WERI-Rb-1 (cell line): Measurements from ENCODE around the gene NMT2.
"Not testable (repeated sequence)": the region's sequence is repeated elsewhere in the genome, so short reads cannot be mapped to it uniquely, and the experiment has no call there.

Source experiments
- DNase-seq: peaks from one replicate; pipeline ENCODE4 v3.0.0-alpha.2; 2020
- H3K27ac ChIP-seq: fragments of 250-450 bp; sonication (Bioruptor Pico); 2 replicates; pipeline ENCODE4 v1.5.1; 2020; ENCODE audit warnings: mild to moderate bottlenecking, moderate library complexity
- H3K27me3 ChIP-seq: fragments of 250-450 bp; sonication (Bioruptor Pico); 2 replicates; pipeline ENCODE4 v1.5.1; 2021; ENCODE audit warnings: mild to moderate bottlenecking, low read depth, moderate library complexity; ENCODE audit not compliant: insufficient read depth, severe bottlenecking
- H3K36me3 ChIP-seq: fragments of 250-450 bp; sonication (Bioruptor Pico); 2 replicates; pipeline ENCODE4 v1.5.1; 2020; ENCODE audit warnings: mild to moderate bottlenecking, moderate library complexity
- H3K4me3 ChIP-seq: 2 replicates; pipeline ENCODE4 v1.5.1; 2011; ENCODE audit warnings: low read depth, mild to moderate bottlenecking, control low read depth, low read length
- H3K9me3 ChIP-seq: fragments of 250-450 bp; sonication (Bioruptor Pico); 2 replicates; pipeline ENCODE4 v1.5.1; 2021; ENCODE audit warnings: mild to moderate bottlenecking, moderate library complexity; ENCODE audit not compliant: severe bottlenecking
- TF ChIP-seq, protein P1 (sequence below): IDR thresholded peaks from 2 replicates; pipeline ENCODE4 v1.5.1; 2011; ENCODE audit warnings: low read depth, mild to moderate bottlenecking, control low read depth, inconsistent platforms, low read length

NMT2 gene

GRCh38 chr10:15209827-15210509 is 41.5 kb upstream of the NMT2 start:
- no peak overlapping the region for H3K4me3 ChIP-seq

DNA sequence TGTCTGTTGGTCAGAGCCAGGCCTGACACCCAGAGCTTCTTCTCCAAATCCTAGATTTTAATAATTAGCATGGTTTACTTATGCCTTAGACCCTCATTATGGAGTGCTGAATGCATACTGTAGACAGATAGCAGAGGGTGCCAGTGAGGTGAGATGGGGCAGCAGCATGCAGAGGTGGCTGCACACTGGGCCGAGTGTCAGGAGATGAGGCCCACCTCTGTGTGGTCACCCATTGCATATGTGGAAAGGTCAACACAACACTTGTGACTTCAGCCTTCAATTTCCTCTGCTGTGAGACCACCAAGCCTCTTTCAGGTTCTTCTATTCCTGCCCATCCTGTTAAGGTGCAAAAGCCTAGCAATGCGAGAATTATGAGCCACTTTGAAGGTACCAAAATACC is 39.7 kb upstream of the NMT2 start:
- no peak for DNase-seq
- TF ChIP-seq, protein P1, sequence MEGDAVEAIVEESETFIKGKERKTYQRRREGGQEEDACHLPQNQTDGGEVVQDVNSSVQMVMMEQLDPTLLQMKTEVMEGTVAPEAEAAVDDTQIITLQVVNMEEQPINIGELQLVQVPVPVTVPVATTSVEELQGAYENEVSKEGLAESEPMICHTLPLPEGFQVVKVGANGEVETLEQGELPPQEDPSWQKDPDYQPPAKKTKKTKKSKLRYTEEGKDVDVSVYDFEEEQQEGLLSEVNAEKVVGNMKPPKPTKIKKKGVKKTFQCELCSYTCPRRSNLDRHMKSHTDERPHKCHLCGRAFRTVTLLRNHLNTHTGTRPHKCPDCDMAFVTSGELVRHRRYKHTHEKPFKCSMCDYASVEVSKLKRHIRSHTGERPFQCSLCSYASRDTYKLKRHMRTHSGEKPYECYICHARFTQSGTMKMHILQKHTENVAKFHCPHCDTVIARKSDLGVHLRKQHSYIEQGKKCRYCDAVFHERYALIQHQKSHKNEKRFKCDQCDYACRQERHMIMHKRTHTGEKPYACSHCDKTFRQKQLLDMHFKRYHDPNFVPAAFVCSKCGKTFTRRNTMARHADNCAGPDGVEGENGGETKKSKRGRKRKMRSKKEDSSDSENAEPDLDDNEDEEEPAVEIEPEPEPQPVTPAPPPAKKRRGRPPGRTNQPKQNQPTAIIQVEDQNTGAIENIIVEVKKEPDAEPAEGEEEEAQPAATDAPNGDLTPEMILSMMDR, result no peak
- H3K27ac ChIP-seq, result no peak overlapping the region
- H3K9me3 ChIP-seq, result no peaks in the 10 kb centered on the region
- no peak overlapping the region for H3K4me3 ChIP-seq
- H3K36me3 ChIP-seq, result no peaks in the 10 kb centered on the region
- no peaks in the 10 kb centered on the region for H3K27me3 ChIP-seq

More at GRCh38 chr10:15209827-15210509, 41.5 kb upstream of the NMT2 start:
- TF ChIP-seq, protein P1, result peak; percentile 74
- Histone ChIP-seq H3K27me3 (no peaks in the 10 kb centered on the region), H3K36me3 (no peaks in the 10 kb centered on the region), H3K9me3 (no peaks in the 10 kb centered on the region), H3K27ac (no peak overlapping the region)
- peak; percentile 77 for DNase-seq

DNA sequence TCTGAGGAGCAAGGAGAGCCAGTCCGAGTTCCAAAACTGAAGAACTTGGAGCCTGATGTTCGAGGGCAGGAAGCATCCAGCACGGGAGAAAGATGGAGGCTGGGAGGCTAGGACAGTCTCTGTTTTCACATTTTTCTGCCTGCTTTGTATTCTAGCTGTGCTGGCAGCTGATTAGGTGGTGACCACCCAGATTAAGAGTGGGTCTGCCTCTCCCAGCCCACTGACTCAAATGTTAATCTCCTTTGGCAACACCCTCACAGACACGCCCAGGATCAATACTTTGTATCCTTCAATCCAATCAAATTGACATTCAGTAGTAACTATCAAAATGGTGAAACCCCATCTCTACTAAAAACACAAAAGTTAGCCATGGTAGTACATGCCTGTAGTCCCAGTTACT is 38.9 kb upstream of the NMT2 start:
- not testable (repeated sequence) for H3K4me3 ChIP-seq, H3K27ac ChIP-seq, H3K36me3 ChIP-seq, H3K9me3 ChIP-seq, DNase-seq, H3K27me3 ChIP-seq

- Histone ChIP-seq H3K9me3 (no peaks in the 10 kb centered on the region), H3K27ac (no peak overlapping the region), H3K36me3 (no peaks in the 10 kb centered on the region), H3K27me3 (no peaks in the 10 kb centered on the region), H3K4me3 (no peak overlapping the region)
- TF ChIP-seq, protein P1, result no peak
- DNase-seq, result no peak
These were observed 34.1 kb upstream of the NMT2 start for GRCh38 chr10:15202639-15203038.

GRCh38 chr10:15202301-15202621 is 33.8 kb upstream of the NMT2 start:
- H3K36me3 ChIP-seq, H3K27me3 ChIP-seq, DNase-seq, H3K27ac ChIP-seq, H3K9me3 ChIP-seq, H3K4me3 ChIP-seq: not testable (repeated sequence)

DNA sequence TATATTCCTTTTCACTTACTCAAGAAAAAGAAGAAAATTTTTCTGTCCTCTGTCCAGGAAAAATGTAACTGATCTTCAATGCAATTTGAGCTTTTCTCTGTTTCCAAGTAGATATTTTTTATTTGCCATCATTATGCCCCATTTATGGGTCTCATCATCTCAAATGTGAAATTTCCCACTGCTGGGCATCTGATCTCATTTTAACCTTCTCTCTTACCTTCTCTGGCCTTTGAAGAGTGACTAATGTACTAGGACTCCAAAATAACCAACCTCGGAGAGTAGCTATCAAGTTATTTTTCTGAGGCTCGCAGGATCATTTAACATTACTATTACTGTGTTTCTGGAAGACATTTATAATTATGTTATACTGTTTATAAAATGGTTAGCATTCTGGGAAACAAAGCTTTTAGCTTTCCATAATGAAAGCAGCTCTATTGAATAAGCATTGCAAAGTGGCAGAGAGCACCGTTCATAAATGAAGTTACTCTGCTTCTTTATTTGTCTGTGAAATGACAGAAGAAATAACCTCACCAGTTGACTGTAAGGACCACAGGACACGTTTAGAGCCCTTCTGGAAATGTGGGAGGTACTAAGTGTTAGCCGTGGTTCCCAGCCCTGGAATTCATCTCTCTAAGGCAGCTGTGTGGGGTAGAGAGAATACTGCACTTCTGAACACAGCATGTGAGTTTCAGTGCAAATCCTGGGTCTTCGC is 33.3 kb upstream of the NMT2 start:
- DNase-seq, result no peak
- no peaks in the 10 kb centered on the region for H3K36me3 ChIP-seq
- no peak overlapping the region for H3K27ac ChIP-seq
- H3K27me3 ChIP-seq, result no peaks in the 10 kb centered on the region
- H3K9me3 ChIP-seq, result no peaks in the 10 kb centered on the region
- H3K4me3 ChIP-seq, result no peak overlapping the region
- TF ChIP-seq, protein P1, result no peak

DNA sequence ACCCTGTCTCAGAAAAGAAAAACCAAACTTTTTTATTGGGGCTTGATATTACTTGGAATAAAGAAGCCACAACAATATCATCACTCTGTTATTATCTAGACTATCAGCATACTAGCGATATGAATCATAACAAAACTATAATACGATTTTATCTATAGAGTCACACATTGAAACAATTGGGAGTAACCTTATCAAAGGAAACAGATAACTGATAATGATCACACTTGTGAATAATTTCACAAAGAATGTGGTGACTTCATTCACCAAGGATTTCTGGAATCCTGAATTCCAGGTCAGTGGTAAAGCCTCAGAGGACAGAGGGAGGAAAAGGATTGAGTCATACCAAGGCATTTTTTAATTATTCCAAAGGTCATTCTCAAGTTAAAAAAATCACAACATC is 32.1 kb upstream of the NMT2 start:
- no peak for DNase-seq
- Histone ChIP-seq H3K27me3 (no peaks in the 10 kb centered on the region), H3K36me3 (no peaks in the 10 kb centered on the region), H3K9me3 (no peaks in the 10 kb centered on the region), H3K4me3 (no peak overlapping the region), H3K27ac (no peak overlapping the region)
- TF ChIP-seq, protein P1, result no peak
